HCT116 (cell line): ENCODE data around the gene NR5A2. TPM values are rescaled to one million over a fixed set of nuclear protein-coding genes. Genes with fewer than 3 reads are reported as not detected.

ENCODE experiments used
- ATAC-seq: fragments of 200-7000 bp; cut with Tn5 transposase; 2 replicates; pipeline ENCODE4 v1.9.1; 2020; ENCODE audit warnings: mild to moderate bottlenecking, moderate library complexity
- BruUV-seq: library from RNA; stranded (reverse); fragments of 400-500 nt; replicated peaks from 2 replicates; lab custom pipeline; 2021; lab: Mats Ljungman, UMichigan
- CTCF ChIA-PET: fragments of 300-600 bp; sonication (Branson Sonifier 250); formaldehyde crosslinking; loops from one replicate; lab custom pipeline; 2021; ENCODE audit warnings: antibody characterized with exemption; lab: Charles Lee
- POLR2A ChIA-PET: fragments of 300-600, 350-600 bp; sonication (Branson Sonifier 250); formaldehyde crosslinking; loops from one replicate; lab custom pipeline; 2021; ENCODE audit warnings: antibody characterized with exemption; lab: Charles Lee
- RAD21 ChIA-PET, 2 experiments: fragments of 300-600 bp; sonication (Branson Sonifier 250); formaldehyde crosslinking; loops; one replicate each; lab custom pipeline; 2023; ENCODE audit warnings: low total read pairs in 2 of 2; ENCODE audit not compliant: uncharacterized antibody in 2 of 2, unreplicated experiment in 2 of 2, low non-redundant PET in 1 of 2; lab: Charles Lee
- DNase-seq: peaks from one replicate; pipeline ENCODE4 v3.0.0-alpha.2; 2010; ENCODE audit warnings: low read depth, low spot score
- H2AFZ ChIP-seq: fragments of 200-600 bp; shearing (Covaris generic), sonication (generic); 2 replicates; pipeline ENCODE4 v1.6.1; 2017; ENCODE audit warnings: low read depth, mixed run types, mixed read lengths, antibody characterized with exemption, low read length; ENCODE audit not compliant: poor library complexity, severe bottlenecking
- H3K27ac ChIP-seq: 2 replicates; pipeline ENCODE4 v1.5.1; 2012; ENCODE audit warnings: low read depth, low read length
- H3K27me3 ChIP-seq: fragments of 200-600 bp; sonication (generic); 2 replicates; pipeline ENCODE4 v1.6.1; 2016; ENCODE audit warnings: mixed run types, low read length, mixed read lengths; ENCODE audit not compliant: insufficient read depth
- H3K36me3 ChIP-seq, 2 experiments: fragments of 200-500 bp in 1 of 2; fragments of 200-600 bp in 1 of 2; sonication (Bioruptor generic) in 1 of 2; sonication (generic) in 1 of 2; 2 replicates each; pipeline versions ENCODE4 v1.5.1 to v1.6.1; 2014 to 2016; ENCODE audit warnings: low read length in 2 of 2, inconsistent platforms in 1 of 2, mixed read lengths in 1 of 2, mixed run types in 1 of 2; ENCODE audit not compliant: insufficient read depth in 2 of 2, control insufficient read depth in 1 of 2
- H3K4me1 ChIP-seq, 2 experiments: fragments of 200-600 bp in 1 of 2; sonication (generic) in 1 of 2; 2 replicates each; pipeline versions ENCODE4 v1.5.1 to v1.6.1; 2012 to 2017; ENCODE audit warnings: low read length in 2 of 2, inconsistent platforms in 1 of 2, mild to moderate bottlenecking in 1 of 2, mixed read lengths in 1 of 2, mixed run types in 1 of 2, moderate library complexity in 1 of 2; ENCODE audit not compliant: insufficient read depth in 2 of 2, control insufficient read depth in 1 of 2
- H3K4me2 ChIP-seq: fragments of 200-600 bp; sonication (generic); 2 replicates; pipeline ENCODE4 v1.6.1; 2017; ENCODE audit warnings: mixed run types, low read length, mixed read lengths
- H3K4me3 ChIP-seq, 2 experiments: fragments of 200-600 bp in 1 of 2; sonication (generic) in 1 of 2; replicated peaks in 1 of 2; 2 replicates each; pipeline ENCODE4 v1.5.1; 2011 to 2016; ENCODE audit warnings: low read length in 2 of 2, control low read depth in 1 of 2, low read depth in 1 of 2, mild to moderate bottlenecking in 1 of 2, mixed read lengths in 1 of 2, mixed run types in 1 of 2
- H3K79me2 ChIP-seq: fragments of 200-600 bp; sonication (generic); 2 replicates; pipeline ENCODE4 v1.6.1; 2017; ENCODE audit warnings: mild to moderate bottlenecking, mixed run types, low read length, moderate library complexity, mixed read lengths; ENCODE audit not compliant: insufficient read depth
- H3K9ac ChIP-seq: fragments of 200-600 bp; sonication (generic); 2 replicates; pipeline ENCODE4 v1.6.1; 2016; ENCODE audit warnings: low read length, mixed read lengths
- H3K9me2 ChIP-seq: fragments of 200-600 bp; sonication (generic), shearing (Covaris generic); 2 replicates; pipeline ENCODE4 v1.6.1; 2017; ENCODE audit warnings: mixed run types, mild to moderate bottlenecking, moderate library complexity; ENCODE audit not compliant: insufficient read depth
- H3K9me3 ChIP-seq, 2 experiments: fragments of 200-500 bp in 1 of 2; fragments of 200-600 bp in 1 of 2; sonication (Bioruptor generic) in 1 of 2; sonication (generic) in 1 of 2; 2 replicates each; pipeline ENCODE4 v1.6.1; 2014 to 2017; ENCODE audit warnings: low read length in 2 of 2, mixed read lengths in 2 of 2, inconsistent platforms in 1 of 2, low read depth in 1 of 2, mild to moderate bottlenecking in 1 of 2, mixed run types in 1 of 2, moderate library complexity in 1 of 2; ENCODE audit not compliant: control insufficient read depth in 1 of 2, insufficient read depth in 1 of 2
- H4K20me1 ChIP-seq: fragments of 200-600 bp; sonication (generic), shearing (Covaris generic); 2 replicates; pipeline ENCODE4 v1.6.1; 2017; ENCODE audit warnings: mixed run types, mild to moderate bottlenecking, moderate library complexity; ENCODE audit not compliant: insufficient read depth
- ELF1 ChIP-seq: IDR thresholded peaks from 2 replicates; pipeline ENCODE4 v1.6.1; 2012; ENCODE audit warnings: low read depth, borderline replicate concordance
- EZH2 ChIP-seq: fragments of 200-600 bp; sonication (generic); IDR thresholded peaks from 2 replicates; pipeline ENCODE4 v1.6.1; 2017; ENCODE audit warnings: antibody characterized with exemption, mixed run types
- FOSL1 ChIP-seq: IDR thresholded peaks from 2 replicates; pipeline ENCODE4 v1.6.1; 2012; ENCODE audit warnings: low read depth
- POLR2AphosphoS5 ChIP-seq: IDR thresholded peaks from 2 replicates; pipeline ENCODE4 v1.6.1; 2011; ENCODE audit warnings: mild to moderate bottlenecking, low read depth, low read length, moderate library complexity
- REST ChIP-seq: IDR thresholded peaks from 2 replicates; pipeline ENCODE4 v1.6.1; 2012; ENCODE audit warnings: low read depth
- ZFX ChIP-seq: fragments of 450-650 bp; IDR thresholded peaks from 2 replicates; pipeline ENCODE4 v1.6.1; 2017
- intact Hi-C: fragments of 100-400 bp; cut with micrococcal nuclease; formaldehyde crosslinking; loops from 2 replicates; pipeline ENCODE4 v1.10.0; 2022
- total RNA-seq: library from RNA; stranded (reverse); gene quantifications from one replicate; pipeline ENCODE4 v1.2.1, GENCODE V29; 2021; ENCODE audit not compliant: unreplicated experiment
- TF ChIP-seq, protein P1 (sequence below): IDR thresholded peaks from 2 replicates; pipeline ENCODE4 v1.6.1; 2012

Gene NR5A2
- total RNA-seq, 1 experiment from 2014 or later, result 0.91 TPM

DNA sequence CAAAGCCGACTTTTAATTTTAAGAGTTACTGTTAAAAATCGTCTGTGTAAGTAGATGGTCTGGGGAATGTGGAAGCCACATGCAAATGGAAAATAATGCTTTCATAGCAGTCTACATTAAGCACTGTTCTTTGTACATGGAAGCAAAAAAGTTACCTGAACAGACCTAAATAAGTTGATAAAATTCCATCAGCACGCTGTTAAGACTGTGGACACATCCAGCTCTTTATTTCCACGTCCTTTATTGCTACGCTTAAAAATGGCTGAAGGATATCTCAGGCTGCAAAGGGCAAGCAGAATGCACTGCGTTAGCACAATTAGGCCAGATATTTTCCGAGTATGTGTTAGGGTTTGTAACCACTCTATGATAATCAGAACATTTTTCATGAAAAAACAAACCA, 22.3 kb downstream of the NR5A2 start:
- H3K4me3 ChIP-seq, result no peak overlapping the region
- BruUV-seq, result no TSS peak
- intact Hi-C loops, result no loop called here
- no peak for TF ChIP-seq ZFX
- TF ChIP-seq, protein P1, sequence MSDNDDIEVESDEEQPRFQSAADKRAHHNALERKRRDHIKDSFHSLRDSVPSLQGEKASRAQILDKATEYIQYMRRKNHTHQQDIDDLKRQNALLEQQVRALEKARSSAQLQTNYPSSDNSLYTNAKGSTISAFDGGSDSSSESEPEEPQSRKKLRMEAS, result no peak
- TF ChIP-seq REST, result no peak
- TF ChIP-seq ELF1, result no peak
- no peak for TF ChIP-seq FOSL1
- no peak for TF ChIP-seq POLR2AphosphoS5
- TF ChIP-seq EZH2, result no peak
- H3K9ac ChIP-seq, result no peak overlapping the region
- ATAC-seq (no peak), DNase-seq (no peak)
- CTCF ChIA-PET, result no interaction called here
- POLR2A ChIA-PET, result no interaction called here
- no peak overlapping the region for H3K4me2 ChIP-seq
- no peaks in the 10 kb centered on the region for H3K9me3 ChIP-seq
- no peaks in the 10 kb centered on the region for H3K36me3 ChIP-seq
- no peaks in the 10 kb centered on the region for H4K20me1 ChIP-seq
- H3K27ac ChIP-seq, result no peak overlapping the region
- H3K4me1 ChIP-seq, result peaks cover 0 to 6% of the 10 kb centered on the region in 2 experiments; a peak in 2 of 4 replicates
- H3K79me2 ChIP-seq, result no peaks in the 10 kb centered on the region
- no peaks in the 10 kb centered on the region for H3K9me2 ChIP-seq
- H2AFZ ChIP-seq, result no peak overlapping the region
- RAD21 ChIA-PET, result no interaction called here
- H3K27me3 ChIP-seq, result no peaks in the 10 kb centered on the region
